Measurements from ENCODE around the gene OR2S2.

The OR2S2 gene

DNA sequence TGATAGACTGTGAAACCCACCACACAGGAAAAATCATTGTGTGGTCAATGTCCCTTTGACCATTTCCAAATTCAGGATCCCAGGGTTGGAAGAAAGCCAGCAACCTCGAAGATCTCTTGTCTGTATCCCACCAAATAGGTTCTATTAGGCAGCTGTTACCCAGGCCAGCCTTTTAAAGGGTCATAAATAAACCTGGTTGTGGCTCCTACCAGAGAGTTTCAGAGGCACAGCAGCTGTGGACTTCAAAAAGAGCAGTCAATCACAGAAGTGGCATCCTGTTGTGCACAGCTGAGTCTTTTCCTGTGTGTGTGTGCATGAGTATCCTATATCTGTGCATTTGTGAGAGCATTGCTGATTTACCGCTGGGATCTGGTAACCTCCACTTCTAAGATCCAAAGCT lies 23.7 kb upstream of the OR2S2 start:
- TF ChIP-seq, protein P1, sequence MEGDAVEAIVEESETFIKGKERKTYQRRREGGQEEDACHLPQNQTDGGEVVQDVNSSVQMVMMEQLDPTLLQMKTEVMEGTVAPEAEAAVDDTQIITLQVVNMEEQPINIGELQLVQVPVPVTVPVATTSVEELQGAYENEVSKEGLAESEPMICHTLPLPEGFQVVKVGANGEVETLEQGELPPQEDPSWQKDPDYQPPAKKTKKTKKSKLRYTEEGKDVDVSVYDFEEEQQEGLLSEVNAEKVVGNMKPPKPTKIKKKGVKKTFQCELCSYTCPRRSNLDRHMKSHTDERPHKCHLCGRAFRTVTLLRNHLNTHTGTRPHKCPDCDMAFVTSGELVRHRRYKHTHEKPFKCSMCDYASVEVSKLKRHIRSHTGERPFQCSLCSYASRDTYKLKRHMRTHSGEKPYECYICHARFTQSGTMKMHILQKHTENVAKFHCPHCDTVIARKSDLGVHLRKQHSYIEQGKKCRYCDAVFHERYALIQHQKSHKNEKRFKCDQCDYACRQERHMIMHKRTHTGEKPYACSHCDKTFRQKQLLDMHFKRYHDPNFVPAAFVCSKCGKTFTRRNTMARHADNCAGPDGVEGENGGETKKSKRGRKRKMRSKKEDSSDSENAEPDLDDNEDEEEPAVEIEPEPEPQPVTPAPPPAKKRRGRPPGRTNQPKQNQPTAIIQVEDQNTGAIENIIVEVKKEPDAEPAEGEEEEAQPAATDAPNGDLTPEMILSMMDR (IDR thresholded peaks at IDR 0.05), result no peak
- H3K27me3 ChIP-seq, result peaks cover 55% of the 10 kb centered on the region
- H3K27ac ChIP-seq, result no peak overlapping the region
- H3K36me3 ChIP-seq, result no peaks in the 10 kb centered on the region
- no peak overlapping the region for H3K4me3 ChIP-seq (ENCODE audit: low read depth in 1 of 2, low read length in 1 of 2)
- H3K9me3 ChIP-seq, result no peaks in the 10 kb centered on the region
- no peaks in the 10 kb centered on the region for H3K4me1 ChIP-seq (ENCODE audit: control insufficient read depth in 1 of 2, insufficient read depth in 1 of 2, low read depth in 1 of 2, low read length in 1 of 2)

DNA sequence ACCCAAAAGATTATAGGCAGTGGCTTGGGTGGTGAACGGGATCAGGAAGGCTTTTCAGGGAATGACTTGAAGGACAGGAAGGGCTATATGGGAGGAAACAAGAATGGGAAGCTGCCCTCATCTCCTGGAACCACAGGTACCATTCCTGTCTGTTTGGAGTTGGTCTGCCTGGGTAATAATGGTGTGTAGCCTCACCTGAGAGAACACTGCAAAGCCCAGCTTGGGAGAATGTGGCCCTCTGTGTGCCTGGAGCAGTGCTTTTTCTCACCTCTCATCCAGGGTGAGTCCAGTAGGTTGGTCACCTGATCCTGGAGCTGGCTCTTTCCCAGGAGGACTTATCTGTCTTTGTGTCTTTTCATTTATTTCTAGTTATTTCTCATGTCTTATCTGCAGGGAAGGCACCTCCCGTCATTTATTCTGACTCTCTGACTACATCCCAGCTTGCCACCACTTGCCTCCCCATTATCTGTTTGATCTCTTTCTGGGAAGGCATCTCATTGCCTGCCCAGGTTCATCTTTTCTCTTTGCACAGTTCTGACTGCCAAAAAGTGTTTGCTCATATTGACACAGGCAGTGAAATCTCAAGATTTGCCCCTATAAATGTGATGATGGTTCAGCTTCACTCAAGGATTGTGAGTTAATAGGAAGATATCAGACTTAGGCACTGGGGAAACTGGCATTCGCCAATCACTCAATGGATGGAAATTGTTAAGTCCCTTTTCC lies 22.5 kb upstream of the OR2S2 start:
- H3K9me3 ChIP-seq, result peaks cover 3% of the 10 kb centered on the region
- TF ChIP-seq, protein P1 (IDR thresholded peaks at IDR 0.05), result no peak

DNA sequence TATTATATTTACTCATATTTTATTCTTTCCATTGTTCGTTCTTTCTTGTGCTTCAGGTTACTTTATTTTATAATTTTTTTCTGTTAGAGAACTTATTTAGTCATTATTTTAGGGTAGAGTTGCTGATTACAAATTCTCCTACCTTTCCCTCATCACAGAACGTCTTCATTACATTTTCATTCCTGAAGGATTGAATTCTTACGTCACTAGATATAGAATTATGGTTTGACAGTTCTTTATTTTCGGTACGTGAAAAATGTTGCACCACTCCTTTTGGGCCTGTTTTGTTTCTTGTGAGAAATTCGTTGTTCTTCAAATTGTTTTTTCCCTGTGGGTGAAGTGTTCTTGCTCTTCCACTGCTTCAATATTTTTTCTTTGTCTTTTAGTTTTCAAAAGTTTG lies 20.8 kb upstream of the OR2S2 start:
- Histone ChIP-seq H3K36me3 (no peaks in the 10 kb centered on the region), H3K27ac (no peak overlapping the region), H3K27me3 (peaks cover 70% of the 10 kb centered on the region), H3K9me3 (peaks cover 10% of the 10 kb centered on the region), H3K4me3 (ENCODE audit: low read depth in 1 of 2, low read length in 1 of 2) (no peak overlapping the region), H3K4me1 (ENCODE audit: control insufficient read depth in 1 of 2, insufficient read depth in 1 of 2, low read depth in 1 of 2, low read length in 1 of 2) (no peaks in the 10 kb centered on the region)
- TF ChIP-seq, protein P1 (IDR thresholded peaks at IDR 0.05), result no peak

More for the DNA sequence above, 22.5 kb upstream of the OR2S2 start:
- H3K36me3 ChIP-seq, result no peaks in the 10 kb centered on the region
- no peak overlapping the region for H3K4me3 ChIP-seq (ENCODE audit: low read depth in 1 of 2, low read length in 1 of 2)
- no peaks in the 10 kb centered on the region for H3K4me1 ChIP-seq (ENCODE audit: control insufficient read depth in 1 of 2, insufficient read depth in 1 of 2, low read depth in 1 of 2, low read length in 1 of 2)
- peaks cover 65% of the 10 kb centered on the region for H3K27me3 ChIP-seq
- H3K27ac ChIP-seq, result no peak overlapping the region

DNA sequence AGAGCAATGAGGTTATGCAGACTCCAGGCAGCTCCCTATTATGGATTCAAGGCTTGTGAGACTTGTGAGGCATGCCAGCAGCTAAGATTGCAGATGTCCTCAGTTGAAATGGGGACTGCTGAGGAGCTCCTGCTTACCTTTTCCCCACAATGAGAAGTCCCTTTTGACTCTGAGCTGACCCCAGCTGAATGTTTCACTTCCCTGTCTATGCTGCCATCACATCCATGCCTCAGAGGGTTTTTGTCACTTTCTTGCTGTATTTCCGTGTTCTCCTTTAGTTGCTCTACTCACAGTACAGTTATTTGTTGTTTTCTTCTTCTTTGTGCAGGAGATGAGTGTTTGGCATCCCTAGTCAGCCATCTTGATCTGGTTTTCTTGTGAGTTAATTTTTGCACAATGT lies 18.8 kb upstream of the OR2S2 start:
- H3K27me3 ChIP-seq, result peaks cover 72% of the 10 kb centered on the region
- TF ChIP-seq, protein P1 (IDR thresholded peaks at IDR 0.05), result no peak

DNA sequence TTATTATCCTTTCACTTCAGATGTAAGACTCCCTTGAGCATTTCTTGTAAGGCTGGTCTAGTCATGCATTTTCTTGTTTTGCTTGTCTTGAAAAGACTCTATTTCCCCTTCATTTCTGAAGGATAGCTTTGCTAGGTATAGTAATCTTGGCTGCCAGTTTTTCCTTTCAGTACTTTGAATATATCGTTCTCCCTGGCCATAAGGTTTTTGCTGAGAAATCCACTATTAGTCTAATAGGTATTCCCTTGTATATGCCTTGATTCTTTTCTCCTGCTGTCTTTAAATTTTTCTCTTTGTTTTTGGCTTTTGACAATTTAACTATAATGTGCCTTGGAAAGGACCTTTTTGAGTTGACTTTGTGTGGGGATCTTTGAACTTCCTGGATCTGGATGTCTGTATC lies 16.8 kb upstream of the OR2S2 start:
- TF ChIP-seq, protein P1 (IDR thresholded peaks at IDR 0.05), result no peak
- H3K27ac ChIP-seq, result no peak overlapping the region
- peaks cover 10% of the 10 kb centered on the region for H3K9me3 ChIP-seq
- H3K27me3 ChIP-seq, result peaks cover 72% of the 10 kb centered on the region
- no peak overlapping the region for H3K4me3 ChIP-seq (ENCODE audit: low read depth in 1 of 2, low read length in 1 of 2)
- H3K4me1 ChIP-seq (ENCODE audit: control insufficient read depth in 1 of 2, insufficient read depth in 1 of 2, low read depth in 1 of 2, low read length in 1 of 2), result no peaks in the 10 kb centered on the region
- H3K36me3 ChIP-seq, result no peaks in the 10 kb centered on the region

More for the DNA sequence above, 18.8 kb upstream of the OR2S2 start:
- no peaks in the 10 kb centered on the region for H3K36me3 ChIP-seq
- H3K9me3 ChIP-seq, result peaks cover 10% of the 10 kb centered on the region
- H3K4me3 ChIP-seq (ENCODE audit: low read depth in 1 of 2, low read length in 1 of 2), result no peak overlapping the region
- no peak overlapping the region for H3K27ac ChIP-seq
- no peaks in the 10 kb centered on the region for H3K4me1 ChIP-seq (ENCODE audit: control insufficient read depth in 1 of 2, insufficient read depth in 1 of 2, low read depth in 1 of 2, low read length in 1 of 2)
